Measurements from ENCODE around the gene OR56A1.
"Not testable (repeated sequence)": the region's sequence is repeated elsewhere in the genome, so short reads cannot be mapped to it uniquely, and the experiment has no call there.

The OR56A1 gene, protein sequence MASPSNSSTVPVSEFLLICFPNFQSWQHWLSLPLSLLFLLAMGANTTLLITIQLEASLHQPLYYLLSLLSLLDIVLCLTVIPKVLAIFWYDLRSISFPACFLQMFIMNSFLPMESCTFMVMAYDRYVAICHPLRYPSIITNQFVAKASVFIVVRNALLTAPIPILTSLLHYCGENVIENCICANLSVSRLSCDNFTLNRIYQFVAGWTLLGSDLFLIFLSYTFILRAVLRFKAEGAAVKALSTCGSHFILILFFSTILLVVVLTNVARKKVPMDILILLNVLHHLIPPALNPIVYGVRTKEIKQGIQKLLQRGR

DNA sequence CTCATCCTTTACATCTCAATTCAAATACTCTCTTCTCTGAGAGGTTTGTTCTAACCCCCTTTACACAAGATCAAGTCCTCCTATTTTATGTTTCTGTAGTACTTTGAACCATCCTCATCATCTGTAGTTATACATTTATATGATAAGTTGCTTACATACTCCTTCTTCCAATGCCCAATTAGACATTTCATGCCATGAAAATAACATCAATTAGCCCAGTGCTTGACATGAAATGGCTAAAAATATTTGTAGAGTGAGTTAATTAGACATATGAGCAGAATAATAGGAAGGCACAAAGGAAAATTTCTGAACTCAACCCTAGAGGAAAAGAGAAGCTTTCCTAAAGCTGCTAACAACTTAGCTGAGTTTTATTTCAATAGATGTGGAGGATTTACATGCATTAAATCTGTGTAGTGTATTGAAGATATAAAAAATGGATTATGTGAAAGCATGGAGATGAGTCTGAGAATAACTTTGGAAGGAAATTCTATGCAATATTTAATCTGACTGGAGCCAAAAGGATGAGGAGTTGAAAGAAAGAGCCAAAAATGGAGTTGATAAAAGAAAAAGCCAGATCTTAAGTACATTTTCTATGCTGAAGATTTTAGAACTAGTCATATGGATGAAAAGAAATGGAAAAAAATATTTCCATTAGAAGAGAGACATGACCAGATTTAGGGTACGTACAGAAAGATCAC lies at the start of gene OR56A1:
OR56A1 (minus strand) TSS at position 51 of the 698 bp plus-strand sequence. CDS start 3,066 bp downstream, outside the sequence.
- DNase-seq = no peak

DNA sequence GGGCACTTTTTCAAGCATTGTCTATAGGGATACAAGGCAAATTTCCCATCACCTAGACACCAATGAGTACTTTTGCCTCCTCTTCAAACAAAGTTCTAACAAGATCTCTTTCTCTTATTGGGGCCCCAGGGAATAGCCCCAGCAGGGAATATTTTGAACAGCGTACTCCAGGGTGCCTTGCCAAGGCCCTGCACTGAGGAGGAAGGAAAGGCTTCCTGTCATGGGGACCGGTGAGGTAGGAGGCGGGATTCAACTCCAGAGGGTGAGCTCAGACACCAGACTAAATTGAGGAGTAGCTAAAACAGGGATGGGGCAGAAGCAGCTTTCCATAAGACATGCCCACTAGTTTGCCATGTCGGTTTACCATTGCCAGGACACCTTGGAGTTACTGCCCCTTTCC lies 48.9 kb upstream of the OR56A1 start:
- no peak for DNase-seq

DNA sequence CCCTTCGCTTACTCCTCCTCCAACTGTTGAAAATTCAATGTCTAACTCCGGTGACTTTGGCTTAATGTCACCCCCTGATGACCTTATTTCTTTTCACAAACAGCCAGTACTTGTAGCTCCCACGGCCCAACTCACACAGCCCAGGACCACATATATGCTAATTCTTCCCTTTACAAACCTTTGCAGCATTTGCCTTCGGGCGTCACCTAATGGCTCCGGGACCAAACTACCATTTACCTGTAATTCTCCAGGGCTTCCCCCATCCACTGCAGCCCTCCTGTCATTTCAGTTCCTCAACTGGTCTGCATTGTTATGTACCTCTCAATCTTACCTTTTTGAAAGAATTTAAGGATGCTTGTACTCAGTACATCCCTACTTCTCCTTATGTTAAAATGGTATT lies 47.2 kb upstream of the OR56A1 start:
- no peak for DNase-seq

DNA sequence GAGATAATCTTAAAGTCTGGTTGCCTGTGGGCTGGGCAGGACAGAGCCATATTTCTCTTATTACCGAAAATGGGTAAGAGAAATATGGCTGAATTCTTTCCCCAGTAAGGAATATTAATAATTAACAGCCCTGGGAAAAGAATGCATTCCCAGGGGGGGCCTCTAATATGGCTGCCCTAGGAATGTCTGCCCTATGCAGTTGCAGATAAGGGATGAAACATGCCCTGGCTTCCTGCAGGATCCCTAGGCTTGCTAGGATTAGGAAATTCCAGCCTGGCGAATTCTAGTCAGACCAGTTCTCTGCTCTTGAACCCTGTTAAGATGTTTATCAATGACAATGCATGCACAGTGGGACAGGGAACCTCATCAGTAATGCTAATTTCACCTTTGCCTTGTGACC lies 45.9 kb upstream of the OR56A1 start:
- not testable (repeated sequence) for DNase-seq

DNA sequence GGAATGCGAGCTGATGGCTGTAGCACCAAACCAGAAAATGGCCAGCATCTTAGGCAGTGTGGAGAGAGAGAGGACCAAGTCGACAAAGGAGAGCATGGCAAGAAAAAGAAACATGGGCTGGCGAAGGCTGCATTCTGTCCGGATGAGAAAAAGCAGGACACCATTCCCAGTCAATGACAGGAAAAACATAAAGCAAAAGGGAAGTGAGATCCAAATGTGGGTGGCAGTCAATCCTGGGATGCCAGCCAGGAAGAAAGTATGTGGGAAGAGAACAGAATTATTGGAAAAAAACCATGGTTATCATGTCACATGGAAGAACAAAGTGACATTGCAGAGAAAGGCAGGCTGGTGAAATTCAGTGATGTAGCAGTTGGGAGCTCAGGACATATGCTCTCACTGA lies 36.9 kb upstream of the OR56A1 start:
- no peak for DNase-seq

DNA sequence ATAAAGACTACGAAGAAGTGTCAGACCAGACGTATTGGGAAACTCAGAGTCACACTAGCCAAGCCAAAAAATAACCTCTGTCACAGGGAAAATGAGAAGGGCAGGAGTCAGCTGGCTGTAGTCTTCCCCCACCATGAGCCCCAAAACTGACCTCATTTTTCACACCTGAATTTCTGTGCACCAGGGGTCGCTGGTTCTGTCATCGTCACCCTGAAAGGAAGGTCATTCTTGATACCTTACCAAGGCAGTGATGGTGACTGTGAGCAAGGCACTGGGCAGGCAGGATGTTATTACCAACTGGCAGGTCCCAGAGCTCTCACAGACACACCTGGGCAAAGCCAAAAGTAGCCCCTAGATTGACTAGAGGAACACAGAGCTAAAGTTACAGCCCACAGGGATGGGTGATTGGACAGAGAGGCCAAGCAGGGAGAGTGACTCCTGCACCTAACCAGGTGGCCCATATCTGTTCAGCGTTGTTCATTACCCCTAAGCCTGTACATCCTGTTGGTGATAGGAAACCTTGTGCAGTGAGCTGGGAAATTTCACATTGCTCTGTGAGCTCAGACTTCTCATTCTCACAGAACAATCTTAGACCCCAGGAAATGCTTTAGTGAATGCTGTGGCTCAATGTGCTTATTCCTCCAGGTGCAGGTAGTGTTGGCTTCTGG lies 32.3 kb upstream of the OR56A1 start:
- DNase-seq = no peak

DNA sequence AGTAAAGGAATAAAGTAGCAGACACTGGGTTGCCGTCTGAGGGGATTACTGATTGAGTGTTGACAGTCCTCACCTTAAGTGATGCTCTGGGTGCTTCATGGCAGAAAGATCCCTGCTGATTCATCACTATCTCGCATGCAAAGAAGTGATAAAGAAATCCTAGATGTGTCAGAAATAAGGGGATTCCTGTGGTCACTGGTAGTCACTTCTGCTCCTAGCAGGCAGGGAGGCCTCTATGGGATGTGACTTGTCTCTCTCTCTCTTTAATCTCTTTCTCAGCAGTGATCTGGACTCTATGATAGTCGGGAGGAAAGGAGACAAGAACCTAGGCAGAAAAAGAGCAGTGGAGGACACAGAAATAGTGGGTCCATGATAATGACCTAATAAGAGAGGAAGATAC lies 30.9 kb upstream of the OR56A1 start:
- no peak for DNase-seq

DNA sequence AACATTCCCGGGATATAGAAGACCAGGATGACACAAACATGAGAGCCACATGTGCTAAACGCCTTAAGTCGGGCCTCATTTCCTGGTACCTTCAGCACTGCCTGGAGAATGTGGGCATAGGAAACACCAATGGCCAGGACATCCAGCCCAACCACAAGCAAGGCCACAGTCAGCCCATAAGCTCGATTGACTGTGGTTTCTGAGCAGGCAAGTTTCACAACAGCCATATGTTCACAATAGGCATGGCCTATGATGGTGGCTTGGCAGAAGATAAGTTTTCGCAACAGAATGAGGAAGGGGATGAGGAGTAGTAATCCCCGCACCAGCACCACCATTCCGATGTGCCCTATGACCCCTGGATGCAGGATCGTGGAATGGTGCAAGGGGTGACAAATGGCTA lies 26.9 kb upstream of the OR56A1 start:
- DNase-seq = no peak

DNA sequence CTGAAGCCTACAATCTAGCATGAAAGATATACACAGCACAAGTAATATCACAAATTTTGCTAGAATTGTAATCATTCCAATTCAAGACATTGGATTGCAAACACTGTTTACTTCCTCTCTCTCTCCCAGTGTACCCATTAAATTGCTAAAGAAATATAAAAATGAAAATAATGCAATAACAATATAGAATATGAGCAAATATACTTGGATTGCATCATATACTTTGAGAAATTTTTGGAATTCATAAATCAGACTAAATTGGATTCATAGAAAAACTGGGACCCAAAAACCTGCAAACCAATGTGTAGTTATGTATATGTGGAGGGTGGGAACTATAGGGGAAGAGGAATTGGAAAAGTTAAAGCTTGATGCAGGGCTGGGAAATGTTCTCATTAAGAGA lies 25.0 kb upstream of the OR56A1 start:
- no peak for DNase-seq

DNA sequence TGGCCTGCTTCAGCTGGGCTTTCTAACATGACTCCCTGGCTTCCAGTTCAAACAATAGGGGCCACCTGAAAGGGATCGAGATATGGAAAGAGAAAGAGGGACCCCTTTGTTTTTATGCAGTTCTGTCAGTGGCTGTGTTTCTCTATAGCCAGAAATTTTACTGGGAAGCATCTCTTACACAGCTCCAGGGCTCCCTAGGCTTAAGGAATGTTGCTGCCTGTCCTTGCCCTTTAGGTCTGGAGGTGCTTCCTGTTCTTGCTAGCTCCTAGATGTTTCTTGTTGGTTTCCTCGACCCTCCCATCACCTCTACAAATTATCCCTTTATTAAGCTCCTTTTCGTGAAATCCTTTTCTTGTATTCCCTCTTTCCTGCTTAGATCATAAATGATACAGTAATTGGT lies 21.8 kb upstream of the OR56A1 start:
- no peak for DNase-seq

DNA sequence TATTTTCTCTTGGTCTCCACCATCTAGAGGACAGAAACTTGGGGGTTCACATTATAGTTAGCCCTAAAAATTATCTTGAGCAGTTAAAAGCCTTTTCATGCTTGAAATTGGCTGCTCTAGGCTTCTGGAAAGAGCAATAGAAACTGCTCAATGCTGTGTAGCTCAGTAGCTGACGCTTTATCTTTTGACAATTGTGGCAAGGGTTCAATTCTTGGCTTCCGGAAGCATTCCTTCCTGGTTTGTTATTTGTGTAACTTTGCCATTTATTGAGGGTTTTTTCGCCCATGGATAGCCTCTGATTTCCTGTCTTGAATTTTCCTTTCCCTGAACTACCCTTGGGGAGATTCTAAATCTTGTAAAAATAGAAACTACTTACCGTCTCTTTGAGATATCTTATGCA lies 10.3 kb upstream of the OR56A1 start:
- DNase-seq = no peak

DNA sequence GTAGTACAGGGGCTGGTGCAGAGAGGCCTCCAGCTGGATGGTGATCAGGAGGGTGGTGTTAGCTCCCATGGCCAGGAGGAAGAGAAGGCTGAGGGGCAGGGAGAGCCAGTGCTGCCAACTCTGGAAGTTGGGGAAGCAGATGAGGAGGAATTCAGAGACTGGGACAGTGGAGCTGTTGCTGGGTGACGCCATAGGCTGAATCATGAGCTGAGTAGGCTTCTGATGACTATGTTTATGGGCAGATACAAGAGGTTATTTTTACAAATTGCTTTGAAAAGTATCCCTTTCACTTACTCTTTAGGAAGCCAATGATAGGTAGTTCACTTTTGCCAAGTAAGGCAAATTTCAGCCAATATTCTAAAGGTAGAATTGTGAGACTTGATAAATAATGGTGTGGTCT lies 3.1 kb downstream of the OR56A1 start:
- no peak for DNase-seq

DNA sequence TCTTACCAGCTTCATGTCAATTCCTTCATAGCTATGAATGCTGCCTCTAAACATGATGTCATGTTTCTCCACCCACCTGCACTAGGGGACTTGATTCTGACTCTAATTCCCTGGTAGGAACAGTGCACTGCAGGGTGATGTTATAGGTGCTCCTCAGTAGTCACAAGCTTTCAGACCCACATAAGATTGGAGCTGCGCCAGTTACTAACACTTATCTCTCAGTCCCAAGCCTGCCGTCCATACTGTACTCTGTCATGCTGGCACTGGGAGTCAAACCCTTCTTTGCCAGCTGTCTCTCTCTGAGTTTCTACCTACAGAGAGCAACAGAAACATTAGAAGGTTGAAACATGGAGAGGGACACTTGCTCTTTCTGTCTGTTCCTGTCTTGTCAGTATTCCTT lies 5.5 kb downstream of the OR56A1 start:
- no peak for DNase-seq

DNA sequence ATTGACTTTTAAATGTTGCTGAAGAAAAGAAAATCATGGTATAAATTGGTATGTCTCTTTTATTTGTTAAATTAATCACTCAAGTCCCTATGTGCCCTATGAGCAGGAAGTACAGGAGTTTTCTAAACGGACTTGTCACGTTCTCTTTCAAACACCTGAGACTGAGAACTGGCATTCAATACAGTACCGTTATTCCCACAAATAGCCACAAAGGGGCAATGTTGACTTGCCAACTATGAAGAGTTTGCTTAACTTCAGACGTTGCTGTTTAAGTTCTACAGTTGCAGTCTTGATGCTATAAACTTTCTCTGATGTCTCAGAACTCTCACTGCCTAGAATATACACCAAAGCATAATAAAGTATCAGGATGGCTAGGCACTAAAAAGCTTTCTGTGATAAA lies 7.6 kb downstream of the OR56A1 start:
- peak; percentile 11 to 25 for DNase-seq

DNA sequence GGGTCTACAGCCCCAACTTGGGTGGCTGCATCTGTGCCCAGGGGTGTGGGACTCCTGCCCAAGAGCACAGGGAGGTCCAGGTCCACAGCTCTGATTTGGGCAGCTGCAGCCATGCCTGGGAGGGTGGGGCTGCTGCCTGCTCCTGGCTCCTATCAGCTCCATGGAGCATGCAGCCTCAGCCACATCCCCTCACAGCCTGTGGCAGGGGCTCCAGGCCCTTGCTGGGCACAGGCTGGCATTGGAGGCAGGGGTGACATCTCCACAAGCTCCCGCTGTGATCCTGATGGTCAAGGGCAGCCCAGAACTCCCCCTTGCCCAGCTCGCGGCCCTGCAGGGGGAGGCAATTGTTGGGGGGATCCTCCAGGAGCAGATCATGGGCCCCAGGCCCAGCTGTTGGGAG lies 17.5 kb downstream of the OR56A1 start:
- no peak for DNase-seq

DNA sequence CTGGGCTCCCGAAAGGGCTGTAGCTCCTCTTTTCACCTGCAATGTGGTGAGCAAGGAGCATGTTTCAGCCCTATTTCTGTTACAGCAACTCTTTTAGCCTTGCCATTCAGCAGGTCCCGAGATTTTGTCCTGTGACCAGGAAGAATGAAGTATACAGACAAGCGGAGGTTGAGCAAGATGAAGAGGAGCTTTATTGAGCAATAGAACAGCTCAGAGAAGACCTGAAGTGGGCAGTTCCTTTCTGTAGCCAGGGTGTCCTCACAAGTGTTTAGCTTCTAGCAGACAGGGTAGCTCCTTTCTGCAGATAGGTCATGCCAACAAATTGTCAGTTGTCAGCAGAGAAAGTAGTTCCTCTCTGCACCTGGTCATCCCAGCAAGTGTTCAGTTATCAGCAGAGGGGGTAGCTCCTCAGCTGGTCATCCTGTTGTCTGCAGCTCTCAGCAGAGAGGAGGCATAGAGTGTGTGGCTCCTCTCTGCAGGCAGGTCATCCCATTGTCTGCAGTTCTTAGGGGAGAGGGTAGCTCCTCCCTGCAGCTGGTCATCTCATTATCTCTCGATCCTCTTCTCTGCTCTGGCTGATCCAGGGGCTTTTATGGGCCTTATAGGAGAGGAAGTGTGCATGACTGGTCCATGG lies 18.4 kb downstream of the OR56A1 start:
- no peak for DNase-seq

DNA sequence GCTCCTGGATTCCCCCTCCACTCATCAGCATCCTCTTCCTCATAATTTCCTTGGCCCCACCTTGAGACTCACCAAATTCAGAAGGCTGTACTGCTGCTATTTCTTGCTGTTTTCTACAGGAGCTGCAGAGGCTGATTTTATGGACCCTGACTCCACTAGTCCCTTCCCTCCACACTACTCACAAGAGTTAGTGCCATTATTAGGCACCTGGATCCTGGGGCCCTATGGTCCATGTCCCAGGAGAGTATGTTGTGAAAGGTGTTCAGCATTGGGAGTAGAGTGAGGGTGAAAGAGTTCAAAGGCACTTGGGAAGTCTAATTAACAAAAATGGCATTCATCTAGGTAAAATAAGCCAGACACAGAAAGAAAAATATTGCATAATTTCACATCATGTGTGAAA lies 23.7 kb downstream of the OR56A1 start, which contains the start of gene OR56A4:
OR56A4 (minus strand) TSS at position 101 of the 400 bp plus-strand sequence. CDS start 3,954 bp downstream, outside the sequence.
- no peak for DNase-seq

DNA sequence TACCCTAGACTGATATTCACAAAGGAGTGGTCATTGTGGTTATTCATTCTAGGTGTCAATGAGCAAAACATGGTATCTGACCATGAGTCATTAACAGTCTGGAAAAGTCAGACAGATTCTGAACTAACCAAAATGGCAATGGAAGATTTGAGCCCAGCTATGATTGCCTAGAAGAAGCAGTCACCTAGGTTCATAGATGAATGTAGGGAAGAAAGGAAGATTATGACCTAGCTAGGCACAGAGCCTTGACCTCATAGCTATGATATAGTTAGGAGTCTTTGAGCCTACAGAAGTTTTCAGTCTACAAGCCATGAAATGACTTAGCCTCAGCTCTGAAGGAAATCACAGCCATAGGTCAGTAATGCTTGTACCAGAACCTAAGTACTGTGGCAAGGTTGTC lies 24.2 kb downstream of the OR56A1 start:
- DNase-seq = no peak

DNA sequence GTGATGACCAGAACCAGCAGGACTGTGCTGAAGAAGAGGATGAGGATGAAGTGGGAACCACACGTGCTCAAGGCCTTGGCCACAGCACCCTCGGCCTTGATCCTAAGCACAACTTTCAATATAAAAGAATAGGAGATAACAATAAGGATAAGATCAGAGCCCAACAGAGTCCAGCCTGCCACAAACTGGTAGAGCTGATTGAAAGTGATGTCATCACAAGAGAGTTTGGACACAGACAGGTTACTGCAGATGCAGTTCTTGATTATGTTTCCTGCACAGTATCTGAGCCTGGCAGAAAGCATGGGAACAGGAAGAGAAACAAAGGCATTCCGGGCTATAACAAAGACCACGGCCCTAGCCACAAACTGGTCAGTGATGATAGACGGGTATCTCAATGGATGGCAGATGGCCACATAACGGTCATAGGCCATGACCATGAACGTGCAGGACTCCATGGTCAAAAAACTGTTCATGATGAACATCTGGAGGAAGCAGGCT lies 28.3 kb downstream of the OR56A1 start:
- DNase-seq = no peak

DNA sequence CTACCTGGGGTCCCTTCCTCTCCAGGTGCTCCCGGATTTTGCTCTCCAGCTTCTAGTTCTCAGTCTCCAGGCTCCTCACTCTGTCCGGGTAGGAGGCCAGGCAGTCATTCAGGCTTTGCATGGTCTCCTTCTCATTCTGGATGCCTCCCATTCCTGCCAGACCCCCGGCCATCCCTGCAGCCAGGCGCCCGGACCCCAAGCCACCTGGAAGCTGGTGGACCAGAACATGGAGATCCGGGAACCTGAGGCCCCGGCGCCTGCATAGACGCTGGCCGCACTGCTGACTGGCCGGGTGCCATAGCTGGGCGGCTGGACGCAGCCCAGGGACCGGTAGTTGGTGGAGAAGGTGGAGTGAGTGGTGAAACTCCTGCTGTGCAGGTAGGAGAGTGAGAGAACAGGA lies 35.8 kb downstream of the OR56A1 start:
- DNase-seq = no peak

DNA sequence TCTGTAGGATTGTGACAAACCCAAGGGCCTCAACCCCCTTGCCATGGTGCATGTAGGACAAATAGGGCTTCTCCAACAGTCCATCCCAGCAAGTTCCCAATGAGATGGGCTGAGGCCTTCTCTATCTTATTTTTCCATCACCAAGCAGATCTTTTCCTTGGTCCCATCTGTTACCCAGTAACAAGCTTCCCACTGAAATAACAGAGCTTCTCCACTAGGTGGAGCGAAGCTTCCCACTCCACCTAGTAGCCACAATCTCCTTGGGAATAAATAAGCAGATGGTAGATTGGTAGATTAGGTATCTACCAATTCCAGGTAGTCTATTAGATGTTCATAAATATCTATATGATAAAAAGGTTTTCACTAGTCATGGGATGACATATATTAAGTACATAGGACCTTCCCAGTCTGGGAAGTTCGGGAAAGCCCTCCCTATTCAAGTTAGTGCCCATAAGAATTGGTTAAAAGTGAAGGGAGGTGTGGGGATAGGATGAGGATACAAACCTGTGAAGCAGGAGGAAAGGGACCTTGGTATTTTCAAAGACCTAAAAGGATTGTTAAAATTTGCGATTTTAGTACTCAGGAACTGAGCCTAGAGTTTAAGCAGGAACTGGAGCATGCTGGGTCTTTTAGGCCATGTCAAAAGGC lies 37.8 kb downstream of the OR56A1 start:
- peak; percentile 7 to 12 for DNase-seq

DNA sequence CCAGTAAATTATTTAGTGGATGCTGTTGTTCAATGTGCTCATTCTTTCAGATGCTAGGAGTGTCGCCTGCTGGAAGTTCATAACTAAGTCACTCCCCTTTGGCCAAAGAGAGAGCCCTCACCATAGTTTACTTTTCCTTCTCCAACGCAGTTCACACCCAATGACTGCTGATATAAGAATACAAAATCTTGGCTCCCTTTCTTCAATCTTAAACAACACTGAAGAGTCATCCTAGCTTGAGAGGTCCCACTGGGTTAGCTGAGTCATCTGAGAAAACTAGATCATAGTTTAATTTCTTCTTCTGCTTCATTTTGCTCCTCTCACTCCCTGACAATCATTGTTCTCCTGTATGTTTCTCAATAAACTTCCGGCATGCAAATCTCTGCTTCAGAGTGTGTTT lies 38.4 kb downstream of the OR56A1 start:
- DNase-seq = no peak

DNA sequence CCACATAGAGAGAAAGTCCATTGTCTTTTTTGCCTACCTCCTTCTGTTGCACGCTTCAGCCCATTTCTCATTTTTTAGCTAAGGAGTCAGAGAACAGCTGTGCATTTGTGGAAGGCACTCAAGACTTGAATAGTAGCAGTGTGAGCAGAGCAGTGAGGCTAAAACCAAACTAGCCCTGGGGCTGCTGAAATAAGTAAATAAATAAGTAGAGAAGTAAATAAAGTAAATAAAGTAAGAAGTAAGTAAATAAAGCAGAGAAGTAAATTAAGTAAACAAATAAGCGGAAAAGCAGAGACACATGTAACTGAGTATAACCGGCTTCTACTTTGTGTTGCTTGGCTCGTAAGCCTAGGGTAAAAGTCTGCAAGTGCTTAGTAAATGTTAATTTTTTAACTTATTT lies 41.4 kb downstream of the OR56A1 start:
- no peak for DNase-seq
